Activated T-cell treated with anti-CD3 and anti-CD28 coated beads for 1 hour (primary cell): Measurements from ENCODE around the gene GOLGA5.

Source experiments
- DNase-seq: peaks from one replicate; pipeline ENCODE4 v3.0.0-alpha.2; 2020; ENCODE audit warnings: low read depth

Gene GOLGA5

GRCh38 chr14:92883066-92883465 lies 89.0 kb downstream of the GOLGA5 start:
- no peak for DNase-seq

GRCh38 chr14:92884410-92884809 lies 90.3 kb downstream of the GOLGA5 start:
- DNase-seq, result no peak

- no peak for DNase-seq
These were observed 91.4 kb downstream of the GOLGA5 start for GRCh38 chr14:92885279-92886061.

GRCh38 chr14:92886337-92886736 lies 92.2 kb downstream of the GOLGA5 start:
- no peak for DNase-seq

GRCh38 chr14:92887157-92887556 lies 93.1 kb downstream of the GOLGA5 start:
- no peak for DNase-seq

DNA sequence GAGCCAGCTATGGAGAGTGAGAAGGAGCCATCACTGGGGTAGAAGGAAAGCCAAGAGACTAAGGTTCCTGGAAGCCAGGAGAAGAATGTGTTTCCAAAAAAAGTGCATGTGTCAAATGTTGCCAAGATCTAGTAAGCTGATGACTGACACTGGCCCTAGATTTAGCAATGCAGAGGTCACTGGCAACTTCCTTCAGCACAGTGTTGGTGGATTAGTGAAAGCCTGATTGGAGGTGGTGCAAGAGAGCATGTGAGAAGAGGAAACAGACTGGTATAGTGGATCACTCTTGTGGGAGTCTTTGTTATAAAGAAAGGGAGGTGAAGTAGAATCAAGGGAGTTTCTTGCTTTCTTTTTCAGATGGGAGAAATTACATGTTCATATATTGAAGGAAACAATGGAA lies 94.8 kb downstream of the GOLGA5 start:
- no peak for DNase-seq
